Activated CD4-positive, alpha-beta T cell treated with anti-CD3 and anti-CD28 coated beads for 36 hours (primary cell): ENCODE results near the gene ACP5. TPM values are rescaled to one million over a fixed set of nuclear protein-coding genes. Genes with fewer than 3 reads are reported as not detected.
A peak's percentile ranks its signal among the peaks of the same experiment; 100 is the strongest.

ENCODE experiments used
- ATAC-seq: fragments of 200-7000 bp; cut with Tn5 transposase; one replicate; pipeline ENCODE4 v1.10.0; 2021; ENCODE audit warnings: mild to moderate bottlenecking, moderate library complexity
- CTCF ChIA-PET: fragments of 350-600 bp; sonication (Branson Sonifier 250); formaldehyde crosslinking; loops from one replicate; lab custom pipeline; 2021; ENCODE audit warnings: antibody characterized with exemption; lab: Charles Lee
- POLR2A ChIA-PET: fragments of 350-600 bp; sonication (Branson Sonifier 250); formaldehyde crosslinking; loops from one replicate; lab custom pipeline; 2021; ENCODE audit warnings: antibody characterized with exemption, inconsistent platforms; lab: Charles Lee
- DNase-seq: peaks from one replicate; pipeline ENCODE4 v3.0.0-alpha.2; 2020
- H3K27ac Mint-ChIP-seq: one replicate; pipeline ENCODE4 v1.8.0; 2021; ENCODE audit warnings: mixed read lengths
- H3K27me3 Mint-ChIP-seq: one replicate; pipeline ENCODE4 v1.8.0; 2021; ENCODE audit warnings: mixed read lengths
- H3K36me3 Mint-ChIP-seq: one replicate; pipeline ENCODE4 v1.8.0; 2021; ENCODE audit warnings: low read depth, mixed read lengths
- H3K4me1 Mint-ChIP-seq: one replicate; pipeline ENCODE4 v1.8.0; 2021; ENCODE audit warnings: mixed read lengths
- H3K4me3 Mint-ChIP-seq: one replicate; pipeline ENCODE4 v1.8.0; 2021; ENCODE audit warnings: mild to moderate bottlenecking, moderate library complexity, mixed read lengths
- H3K9me3 Mint-ChIP-seq: one replicate; pipeline ENCODE4 v1.8.0; 2021; ENCODE audit warnings: low read depth, mixed read lengths
- intact Hi-C, 2 experiments: fragments of 100-400 bp; cut with DNase I in 1 of 2; cut with micrococcal nuclease in 1 of 2; formaldehyde crosslinking; loops; one replicate each; pipeline versions ENCODE4 v1.14.2 to v1.15.1; 2022 to 2024; cut with DNase I, micrococcal nuclease
- total RNA-seq, 2 experiments: library from RNA; stranded (reverse); gene quantifications; one replicate each; pipeline ENCODE4 v1.2.3, GENCODE V29; 2021

The ACP5 gene
- total RNA-seq, 2 experiments from 2014 or later = 10.3 to 12.4 TPM

DNA sequence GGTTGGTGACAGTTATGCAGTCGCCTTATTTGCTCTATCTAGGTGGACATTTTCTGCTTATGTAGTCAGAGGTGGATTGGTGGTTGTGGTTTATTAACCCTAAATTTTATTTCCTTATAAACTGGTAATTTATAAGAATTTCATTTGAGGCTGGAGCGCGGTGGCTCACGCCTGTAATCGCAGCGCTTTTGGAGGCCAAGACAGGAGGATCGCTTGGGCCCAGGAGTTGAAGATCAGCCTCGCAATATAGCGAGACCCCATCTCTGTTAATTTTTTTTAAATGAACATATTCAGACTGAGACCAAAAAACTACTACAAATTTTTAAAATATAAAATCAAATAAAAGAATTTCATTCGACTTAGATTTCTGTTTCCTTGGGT is 20.6 kb upstream of the ACP5 start:
- intact Hi-C loops = loop anchor here in 1 of 2 experiments (10.0 kb wide), 1 partner anchor 633 kb away; the partner anchor contains the start of gene SMARCA4
- peaks cover 20% of the 10 kb centered on the region for H3K36me3 Mint-ChIP-seq
- ChIA-PET CTCF (interaction anchor here (0.7 to 1.0 kb wide), 3 partner anchors 62 to 913 kb away, joined by 3 to 4 read pairs (median 3); no protein-coding TSS in a partner anchor), POLR2A (no interaction called here)
- DNase-seq (no peak), ATAC-seq (no peak)
- H3K27me3 Mint-ChIP-seq = no peaks in the 10 kb centered on the region
- H3K4me1 Mint-ChIP-seq = peaks cover 34% of the 10 kb centered on the region
- no peaks in the 10 kb centered on the region for H3K9me3 Mint-ChIP-seq
- peak overlapping the region; percentile 97 for H3K4me3 Mint-ChIP-seq
- peak overlapping the region; percentile 91 for H3K27ac Mint-ChIP-seq

DNA sequence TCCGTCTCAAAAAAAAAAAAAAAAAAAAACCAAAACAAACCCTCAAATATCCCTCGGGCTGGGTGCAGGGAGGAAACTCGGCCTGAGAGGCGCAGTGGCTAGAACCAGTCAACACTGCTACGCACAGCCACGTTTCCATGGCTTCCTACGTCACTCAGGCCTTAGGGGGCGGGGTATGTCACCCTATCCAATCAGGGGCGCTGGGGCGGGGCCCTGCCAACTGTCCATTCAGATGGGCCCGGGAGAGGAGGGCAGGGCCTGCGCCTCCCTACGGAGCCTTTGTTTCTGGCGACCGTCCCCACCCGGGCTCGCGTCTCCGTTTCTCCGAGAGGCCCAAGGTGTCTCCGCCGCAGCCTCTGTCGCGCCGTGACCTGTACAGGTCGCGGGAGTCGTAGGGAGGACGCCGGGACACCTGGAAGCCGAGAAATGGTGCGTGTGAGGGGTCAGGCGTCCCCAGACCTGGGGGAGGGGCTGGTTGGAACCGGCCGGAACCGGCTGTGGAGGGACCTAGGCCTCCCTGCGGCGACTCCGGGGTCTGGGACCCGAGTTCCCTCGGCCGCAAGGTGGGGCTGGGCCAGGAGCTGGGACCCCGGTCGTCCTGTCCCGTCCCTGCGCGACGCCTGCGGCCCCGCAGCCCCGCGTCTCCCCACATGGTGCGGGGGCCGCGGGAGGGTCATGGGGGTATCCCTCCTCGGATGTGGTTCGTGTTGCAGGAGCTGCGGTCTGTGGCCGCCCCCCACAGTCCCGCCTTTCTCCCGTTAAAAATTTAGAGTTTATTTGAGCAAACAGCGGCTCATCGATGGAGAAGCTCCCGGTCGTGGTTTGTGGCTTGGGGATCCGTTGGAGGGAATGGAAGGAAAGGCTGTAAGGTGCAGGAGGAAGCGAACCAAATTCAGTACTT is 20.0 kb upstream of the ACP5 start, which contains the start of gene ZNF627:
TSS of gene ZNF627 (plus strand) at position 282 of the 901 bp plus-strand sequence. CDS start at position 427, 145 bp downstream.
- CTCF ChIA-PET = interaction anchor here (0.7 to 1.1 kb wide), 4 partner anchors 39 to 913 kb away, joined by 3 to 4 read pairs (median 4); partner anchors contain the start of gene ELOF1
- Mint-ChIP-seq H3K4me1 (peaks cover 34% of the 10 kb centered on the region), H3K4me3 (peak within 1 kb of the TSS; percentile 97), H3K27me3 (no peaks in the 10 kb centered on the region), H3K27ac (peak within 1 kb of the TSS; percentile 91), H3K36me3 (peaks cover 18% of the 10 kb centered on the region), H3K9me3 (no peaks in the 10 kb centered on the region)
- POLR2A ChIA-PET = no interaction called here
- ATAC-seq = peak; percentile 100
- peak; percentile 99 for DNase-seq
- intact Hi-C loops = loop anchor here in 1 of 2 experiments (1.0 to 10.0 kb wide), 12 partner anchors 38 to 633 kb away; partner anchors contain the start of genes ECSIT, ELOF1, ODAD3 and PRKCSH

DNA sequence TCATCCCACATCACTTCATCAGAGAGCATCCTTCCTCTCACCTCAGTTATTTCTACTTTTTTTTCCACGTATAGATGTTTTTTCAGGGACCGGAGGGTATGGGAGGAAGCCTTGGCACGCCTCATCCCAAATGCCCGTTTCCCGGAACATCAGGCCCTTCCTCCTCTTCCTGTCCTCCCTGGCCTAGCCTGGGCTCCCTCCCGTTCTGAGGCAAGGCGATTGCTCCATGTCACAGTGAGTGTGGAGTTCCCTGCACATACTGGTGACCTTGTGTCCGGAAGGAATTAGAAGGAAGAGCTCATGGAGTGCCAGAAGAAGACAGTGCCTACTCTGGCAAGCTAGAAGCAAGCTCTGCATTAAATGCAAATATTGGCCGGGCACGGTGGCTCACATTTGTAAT is 18.7 kb upstream of the ACP5 start:
- Mint-ChIP-seq H3K4me1 (peaks cover 30% of the 10 kb centered on the region), H3K27me3 (no peaks in the 10 kb centered on the region), H3K36me3 (peaks cover 14% of the 10 kb centered on the region), H3K9me3 (no peaks in the 10 kb centered on the region), H3K4me3 (peak overlapping the region; percentile 48), H3K27ac (no peak overlapping the region)
- ChIA-PET CTCF (interaction anchor here (0.5 kb wide), 1 partner anchor 503 kb away, joined by 3 read pairs; no protein-coding TSS in a partner anchor), POLR2A (interaction anchor here (1.5 kb wide), 1 partner anchor 15 kb away, joined by 6 read pairs; no protein-coding TSS in a partner anchor)
- ATAC-seq = no peak
- intact Hi-C loops = loop anchor here in 1 of 2 experiments (2.0 to 10.0 kb wide), 4 partner anchors 59 to 631 kb away; partner anchors contain the start of genes SMARCA4, SWSAP1 and ZNF441
- DNase-seq = no peak

DNA sequence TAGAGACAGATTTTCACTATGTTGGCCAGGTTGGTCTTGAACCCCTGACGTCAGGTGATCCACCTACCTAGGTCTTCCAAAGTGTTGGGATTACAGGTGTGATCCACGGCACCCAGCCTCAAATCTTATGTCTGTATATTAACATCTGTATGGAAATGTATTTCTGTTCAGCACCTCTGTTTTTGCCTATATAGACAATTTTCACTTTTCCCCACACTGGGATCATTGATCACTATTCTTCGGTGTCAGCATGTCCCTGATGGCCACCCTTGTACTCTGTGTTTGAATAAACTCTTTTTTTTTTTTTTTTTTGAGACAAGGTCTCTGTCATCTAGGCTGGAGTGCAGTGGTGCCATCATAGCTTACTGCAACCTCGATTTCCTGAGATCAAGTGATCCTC is 16.6 kb upstream of the ACP5 start:
- peaks cover 12% of the 10 kb centered on the region for H3K4me1 Mint-ChIP-seq
- no peaks in the 10 kb centered on the region for H3K27me3 Mint-ChIP-seq
- ChIA-PET CTCF (interaction anchor here (1.6 kb wide), 1 partner anchor 9 kb away, joined by 5 read pairs; no protein-coding TSS in a partner anchor), POLR2A (no interaction called here)
- no peaks in the 10 kb centered on the region for H3K9me3 Mint-ChIP-seq
- peaks cover 5% of the 10 kb centered on the region for H3K36me3 Mint-ChIP-seq
- DNase-seq = no peak
- H3K27ac Mint-ChIP-seq = no peak overlapping the region
- intact Hi-C loops = loop anchor here in 1 of 2 experiments (10.0 kb wide), 1 partner anchor 629 kb away; the partner anchor contains the start of gene SMARCA4
- no peak overlapping the region for H3K4me3 Mint-ChIP-seq
- ATAC-seq = no peak

DNA sequence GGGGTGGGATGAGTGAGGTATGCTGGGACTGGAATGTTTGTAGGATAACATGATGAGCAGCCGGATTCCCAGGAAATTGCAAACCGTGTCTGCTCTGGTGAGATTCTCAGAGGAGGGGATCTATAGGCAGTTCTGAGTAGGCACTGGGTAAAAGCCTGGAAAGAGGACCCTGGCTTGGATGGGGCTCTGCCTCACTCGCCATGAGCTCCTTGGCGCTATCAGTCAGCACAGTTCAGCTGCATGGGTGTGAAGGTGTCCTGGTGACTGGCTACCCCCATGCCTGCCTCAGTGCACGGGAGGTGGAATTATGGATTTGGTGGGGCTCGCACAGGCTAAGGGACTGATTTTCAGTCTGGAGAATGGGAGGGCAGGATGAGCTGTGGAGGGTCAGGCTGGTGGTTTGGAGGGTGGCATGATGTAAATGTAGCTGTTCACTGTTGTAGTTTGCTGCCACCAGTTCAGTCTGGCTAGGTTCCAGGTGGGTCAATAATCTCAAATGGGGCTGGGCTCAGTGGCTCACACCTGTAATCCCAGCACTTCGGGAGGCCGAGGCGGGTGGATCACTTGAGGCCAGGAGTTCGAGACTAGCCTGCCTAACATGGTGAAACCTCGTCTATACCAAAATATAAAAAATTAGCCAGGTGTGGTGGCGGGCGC is 10.7 kb upstream of the ACP5 start:
- no peaks in the 10 kb centered on the region for H3K27me3 Mint-ChIP-seq
- ATAC-seq (peak; percentile 23), DNase-seq (no peak)
- no peaks in the 10 kb centered on the region for H3K36me3 Mint-ChIP-seq
- CTCF ChIA-PET = interaction anchor here (0.6 to 1.8 kb wide), 4 partner anchors 28 to 322 kb away, joined by 4 to 9 read pairs (median 5); partner anchors contain the start of gene ELOF1
- intact Hi-C loops = loop anchor here (1.0 to 5.0 kb wide), 7 partner anchors 28 to 295 kb away; partner anchors contain the start of genes ECSIT (in 1 of the 2) and ZNF653 (in 1 of the 2)
- H3K9me3 Mint-ChIP-seq = no peaks in the 10 kb centered on the region
- no peak overlapping the region for H3K4me3 Mint-ChIP-seq
- POLR2A ChIA-PET = no interaction called here
- peaks cover 3% of the 10 kb centered on the region for H3K4me1 Mint-ChIP-seq
- no peak overlapping the region for H3K27ac Mint-ChIP-seq

DNA sequence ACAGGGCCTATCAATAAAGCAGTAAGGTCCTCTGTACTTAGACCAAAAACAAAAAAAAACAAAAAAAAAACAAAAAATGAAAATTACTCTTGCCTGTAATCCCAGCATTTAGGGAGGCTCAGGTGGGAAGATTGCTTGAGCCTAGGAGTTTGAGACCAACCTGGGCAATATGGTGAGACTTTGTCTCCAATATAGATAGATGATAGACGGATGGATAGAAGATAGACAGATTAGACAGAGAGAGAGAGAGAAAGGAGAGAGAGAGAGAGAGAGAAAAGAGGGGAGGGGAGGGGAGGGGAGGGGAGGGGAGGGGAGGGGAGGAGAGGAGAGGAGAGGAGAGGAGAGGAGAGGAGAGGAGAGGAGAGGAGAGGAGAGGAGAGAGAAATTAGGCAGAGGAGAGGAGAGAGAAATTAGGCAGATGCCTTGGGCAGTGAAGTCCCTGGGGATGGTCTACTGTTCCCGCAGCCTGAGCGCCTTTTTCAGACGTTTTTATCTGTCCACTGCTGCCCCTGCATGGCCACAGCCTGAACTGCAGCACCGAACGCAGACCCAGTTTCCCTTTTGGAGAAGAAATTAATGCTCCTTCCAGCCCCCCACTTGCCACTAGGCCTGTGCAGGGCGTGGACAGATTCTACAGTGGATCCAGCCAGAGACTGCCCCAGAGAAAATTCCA is 10.0 kb upstream of the ACP5 start:
- peak; percentile 89 for DNase-seq
- H3K9me3 Mint-ChIP-seq = no peaks in the 10 kb centered on the region
- intact Hi-C loops = loop anchor here (1.0 to 5.0 kb wide), 7 partner anchors 27 to 294 kb away; partner anchors contain the start of genes ECSIT (in 1 of the 2) and ZNF653 (in 1 of the 2)
- H3K36me3 Mint-ChIP-seq = no peaks in the 10 kb centered on the region
- H3K27me3 Mint-ChIP-seq = no peaks in the 10 kb centered on the region
- H3K4me1 Mint-ChIP-seq = peaks cover 3% of the 10 kb centered on the region
- no peak overlapping the region for H3K27ac Mint-ChIP-seq
- ChIA-PET CTCF (interaction anchor here (0.8 to 1.8 kb wide), 3 partner anchors 27 to 90 kb away, joined by 4 to 9 read pairs (median 4); partner anchors contain the start of gene ELOF1), POLR2A (no interaction called here)
- H3K4me3 Mint-ChIP-seq = no peak overlapping the region
- ATAC-seq = peak; percentile 96

DNA sequence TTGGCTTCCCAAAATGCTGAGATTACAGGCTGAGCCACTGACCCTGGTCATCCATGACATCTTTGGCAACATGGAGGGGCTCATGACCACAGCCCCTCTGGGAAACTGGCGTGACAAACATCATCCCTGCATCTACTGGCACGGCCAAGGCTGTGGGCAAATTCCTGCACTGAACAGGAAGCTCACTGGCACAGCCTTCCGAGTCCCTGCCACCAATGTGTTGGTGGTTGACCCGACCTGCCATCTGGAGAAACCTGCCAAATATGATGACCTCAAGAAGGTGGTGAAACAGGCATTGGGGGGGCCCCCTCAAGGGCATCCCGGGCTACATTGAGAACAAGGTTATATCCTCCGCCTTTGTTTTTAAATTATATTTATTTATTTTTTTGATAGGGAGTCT is 8.9 kb upstream of the ACP5 start:
- no peaks in the 10 kb centered on the region for H3K9me3 Mint-ChIP-seq
- DNase-seq = no peak
- peaks cover 11% of the 10 kb centered on the region for H3K4me1 Mint-ChIP-seq
- H3K27me3 Mint-ChIP-seq = no peaks in the 10 kb centered on the region
- no peaks in the 10 kb centered on the region for H3K36me3 Mint-ChIP-seq
- POLR2A ChIA-PET = no interaction called here
- no peak overlapping the region for H3K4me3 Mint-ChIP-seq
- CTCF ChIA-PET = interaction anchor here (1.0 kb wide), 1 partner anchor 69 kb away, joined by 3 read pairs; no protein-coding TSS in a partner anchor
- intact Hi-C loops = loop anchor here (2.0 to 5.0 kb wide), 3 partner anchors 54 to 82 kb away; partner anchors contain the start of genes ECSIT (in 1 of the 2) and ZNF653 (in 1 of the 2)
- H3K27ac Mint-ChIP-seq = no peak overlapping the region
- no peak for ATAC-seq

DNA sequence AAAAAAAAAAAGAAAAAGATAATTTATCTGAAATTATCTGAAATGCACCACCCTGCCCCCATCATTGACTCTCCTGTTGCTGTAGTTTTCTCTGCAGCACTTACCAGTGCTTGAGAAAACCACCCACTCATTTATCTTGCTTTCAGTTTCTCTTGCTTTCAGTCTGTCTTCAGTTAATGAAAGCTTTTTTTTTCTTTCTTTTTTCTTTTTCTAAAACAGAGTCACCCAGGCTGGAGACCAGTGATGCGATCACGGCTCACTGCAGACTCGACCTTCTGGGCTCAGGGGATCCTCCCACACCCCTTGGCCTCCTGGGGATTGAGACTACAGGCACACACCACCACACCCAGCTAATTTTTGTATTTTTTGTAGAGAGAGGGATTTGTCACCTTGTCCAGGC is 4.3 kb upstream of the ACP5 start:
- ChIA-PET POLR2A (interaction anchor here (0.9 to 1.4 kb wide), 2 partner anchors 14 to 23 kb away, joined by 6 read pairs; partner anchors contain the start of gene ELOF1), CTCF (interaction anchor here (0.6 to 3.8 kb wide), 7 partner anchors 21 to 187 kb away, joined by 3 to 12 read pairs (median 4); partner anchors contain the start of genes ELOF1 and ODAD3)
- DNase-seq (peak; percentile 74), ATAC-seq (peak; percentile 85)
- H3K36me3 Mint-ChIP-seq = no peaks in the 10 kb centered on the region
- H3K4me1 Mint-ChIP-seq = peaks cover 25% of the 10 kb centered on the region
- intact Hi-C loops = loop anchor here (1.0 kb wide), 3 partner anchors 21 to 45 kb away; partner anchors contain the start of gene ELOF1 (in 1 of the 2)
- H3K9me3 Mint-ChIP-seq = no peaks in the 10 kb centered on the region
- peak overlapping the region; percentile 97 for H3K27ac Mint-ChIP-seq
- no peaks in the 10 kb centered on the region for H3K27me3 Mint-ChIP-seq
- H3K4me3 Mint-ChIP-seq = peak overlapping the region; percentile 61

DNA sequence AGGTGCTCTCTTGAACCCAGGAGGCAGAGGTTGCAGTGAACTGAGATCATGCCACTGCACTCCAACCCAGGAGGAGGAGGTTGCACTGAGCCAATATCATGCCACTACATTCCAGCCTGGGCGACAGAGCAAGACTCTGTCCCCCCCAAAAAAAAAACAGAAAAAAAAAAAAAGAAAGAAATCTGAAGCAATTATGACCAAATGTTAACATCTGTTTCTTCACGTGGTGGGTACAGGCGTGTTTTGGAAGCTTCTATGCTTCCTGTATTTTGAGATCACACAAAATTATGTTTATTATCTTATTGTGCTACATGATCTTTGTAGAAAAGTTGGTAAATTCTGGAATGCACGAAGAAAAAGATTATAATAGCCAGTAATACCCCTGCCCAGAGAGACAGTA is 2.7 kb upstream of the ACP5 start:
- H3K36me3 Mint-ChIP-seq = no peaks in the 10 kb centered on the region
- no peak for DNase-seq
- no peaks in the 10 kb centered on the region for H3K27me3 Mint-ChIP-seq
- no peak overlapping the region for H3K27ac Mint-ChIP-seq
- intact Hi-C loops = no loop called here
- ChIA-PET CTCF (interaction anchor here (0.6 to 2.1 kb wide), 3 partner anchors 17 to 137 kb away, joined by 3 to 7 read pairs (median 3); no protein-coding TSS in a partner anchor), POLR2A (interaction anchor here (0.7 to 1.4 kb wide), 2 partner anchors 16 to 237 kb away, joined by 6 read pairs; no protein-coding TSS in a partner anchor)
- no peaks in the 10 kb centered on the region for H3K9me3 Mint-ChIP-seq
- H3K4me1 Mint-ChIP-seq = peaks cover 25% of the 10 kb centered on the region
- ATAC-seq = no peak
- peak overlapping the region; percentile 55 for H3K4me3 Mint-ChIP-seq
